Stimulated activated CD4-positive, alpha-beta T cell treated with anti-CD3 and anti-CD28 coated beads, TNF-alpha, amount 100 ng/mL, for 1 hour (primary cell): ENCODE measurements around the gene EFNA5.

ENCODE experiments used
- DNase-seq, 3 donors: peaks; one replicate each; pipeline ENCODE4 v3.0.0-alpha.2; 2020; ENCODE audit warnings: low read depth in 3 of 3, low spot score in 1 of 3

EFNA5 gene

DNA sequence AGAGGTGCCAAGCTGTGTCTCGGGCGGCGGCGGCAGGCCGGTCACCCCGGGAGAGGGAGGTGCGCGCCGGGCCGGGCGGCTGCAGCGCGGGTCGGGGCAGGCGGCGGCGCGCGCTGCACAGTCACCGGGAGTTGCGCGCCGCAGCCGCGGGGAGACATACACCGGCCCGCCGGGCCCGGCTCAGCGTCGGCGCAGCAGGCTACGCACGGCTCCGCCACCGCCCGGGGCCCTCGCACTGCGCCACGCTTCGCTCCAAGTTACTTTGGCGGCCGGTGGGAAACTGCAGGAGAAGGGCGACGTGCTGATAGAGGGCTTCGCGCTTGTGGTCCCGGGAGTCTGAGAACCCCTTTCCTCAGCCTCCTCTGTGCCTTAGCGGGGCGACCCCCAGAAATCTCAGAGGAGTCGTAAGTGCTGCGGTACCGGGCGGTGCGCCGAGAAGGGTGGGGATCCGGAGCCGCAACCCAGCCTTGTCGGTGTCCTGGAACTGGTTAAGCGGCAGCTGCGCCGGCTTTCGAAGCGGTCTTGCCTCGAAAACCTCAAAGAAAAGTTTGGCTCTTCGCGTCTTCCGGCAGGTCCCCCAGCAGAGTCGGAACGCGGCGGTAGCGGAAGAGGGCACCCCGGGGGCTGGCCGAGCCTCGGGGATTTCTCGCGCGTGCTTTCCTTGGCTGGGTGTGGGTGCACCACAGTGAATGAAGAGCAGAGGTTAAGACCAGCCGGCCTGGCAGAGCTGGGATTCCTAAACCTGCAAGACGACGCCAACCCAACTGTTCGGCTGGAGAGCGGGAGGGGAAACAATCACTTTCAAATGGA lies at the start of gene EFNA5:
EFNA5 (minus strand) TSS at position 6 of the 810 bp plus-strand sequence.
- DNase-seq = no peak

DNA sequence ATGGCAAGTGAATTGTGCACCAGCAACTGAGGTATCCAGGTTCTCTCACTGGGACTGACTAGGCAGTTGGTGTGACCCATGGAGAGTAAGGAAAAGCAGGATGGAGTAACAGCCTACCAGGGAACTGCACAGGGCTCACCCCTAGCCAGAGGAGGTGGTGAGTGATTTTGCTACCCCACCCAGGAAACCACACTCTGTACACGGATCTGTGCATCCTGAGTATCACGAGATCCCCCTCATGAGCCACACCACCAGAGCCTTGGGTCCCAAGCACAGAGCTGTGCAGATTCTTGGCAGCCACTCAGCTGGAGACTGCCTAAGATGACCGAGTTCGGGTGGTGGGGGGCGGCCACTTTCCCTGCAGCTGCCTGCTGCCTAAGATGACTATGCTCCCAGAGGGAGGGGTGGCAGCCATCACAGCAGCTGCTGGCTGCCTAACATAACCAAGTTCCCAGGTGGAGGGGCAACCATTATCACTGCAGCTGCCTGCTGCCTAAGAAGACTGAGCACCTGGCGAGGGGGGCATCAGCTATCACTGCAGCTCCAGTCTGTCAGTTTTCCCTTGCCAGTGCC lies 48.4 kb upstream of the EFNA5 start:
- no peak for DNase-seq

DNA sequence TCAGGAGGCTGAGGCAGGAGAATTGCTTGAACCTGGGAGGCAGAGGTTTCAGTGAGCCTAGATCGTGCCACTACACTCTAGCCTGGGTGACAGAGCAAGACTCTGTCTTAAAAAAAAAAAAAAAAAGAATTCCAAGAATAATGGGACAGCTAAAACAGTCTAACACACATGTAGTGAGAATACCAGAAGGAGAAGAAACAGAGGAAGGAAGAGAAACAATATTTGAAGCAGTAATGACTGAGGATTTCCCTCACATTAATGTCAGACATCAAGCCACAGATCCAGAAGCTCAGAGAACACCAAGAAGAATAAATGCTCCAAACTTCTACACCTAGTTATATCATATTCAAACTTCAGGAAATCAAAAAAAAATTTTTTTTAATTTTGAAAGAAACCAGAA lies 47.1 kb upstream of the EFNA5 start:
- DNase-seq = no peak

GRCh38 chr5:107713228-107713627 lies 42.5 kb upstream of the EFNA5 start:
- no peak for DNase-seq

- DNase-seq = no peak
Observed at GRCh38 chr5:107712359-107712870, 41.7 kb upstream of the EFNA5 start.

- no peak for DNase-seq
Observed at GRCh38 chr5:107705402-107706014, 34.8 kb upstream of the EFNA5 start.

- DNase-seq = no peak
Observed at GRCh38 chr5:107704681-107705401, 34.1 kb upstream of the EFNA5 start.

GRCh38 chr5:107700481-107700880 lies 29.7 kb upstream of the EFNA5 start:
- no peak for DNase-seq

DNA sequence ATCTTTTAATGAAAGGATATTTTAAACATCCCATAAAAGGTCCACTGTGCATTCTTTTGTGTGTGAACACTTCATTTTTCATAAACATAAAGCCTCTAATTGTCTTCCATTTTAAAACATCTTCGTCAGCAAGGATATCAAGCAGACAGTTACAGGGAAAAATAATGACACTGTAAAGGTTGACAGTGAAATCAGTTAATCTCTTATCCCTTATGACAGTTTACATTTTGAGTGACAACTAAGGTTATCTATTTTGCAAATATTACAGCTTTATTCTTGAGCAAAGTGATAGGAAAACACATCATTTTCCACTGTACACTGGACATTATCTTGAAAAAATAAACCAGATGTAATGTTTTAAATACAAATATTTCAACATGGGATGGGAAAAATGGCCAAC lies 28.7 kb upstream of the EFNA5 start:
- DNase-seq = no peak

DNA sequence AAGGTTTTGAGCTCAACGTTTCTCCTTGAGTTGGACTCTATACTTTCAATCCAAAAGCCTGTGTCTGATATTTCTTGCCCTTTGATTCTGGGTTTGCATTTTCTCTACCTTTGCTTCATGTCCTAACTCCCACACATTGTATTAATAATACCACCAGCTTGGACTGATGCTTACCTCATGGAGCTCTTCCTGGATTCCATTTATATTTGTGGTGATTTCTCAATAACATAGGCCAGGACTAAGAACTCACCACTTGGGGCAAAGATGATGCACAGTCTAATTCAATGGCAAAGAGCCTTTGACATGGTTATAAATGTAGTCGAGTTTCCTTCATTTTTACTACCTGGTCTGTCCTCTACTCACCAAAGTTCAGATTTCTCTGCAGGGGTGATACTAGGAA lies 27.5 kb upstream of the EFNA5 start:
- DNase-seq = no peak

GRCh38 chr5:107696498-107696897 lies 25.8 kb upstream of the EFNA5 start:
- no peak for DNase-seq

- no peak for DNase-seq
Observed at GRCh38 chr5:107696080-107696479, 25.3 kb upstream of the EFNA5 start.

DNA sequence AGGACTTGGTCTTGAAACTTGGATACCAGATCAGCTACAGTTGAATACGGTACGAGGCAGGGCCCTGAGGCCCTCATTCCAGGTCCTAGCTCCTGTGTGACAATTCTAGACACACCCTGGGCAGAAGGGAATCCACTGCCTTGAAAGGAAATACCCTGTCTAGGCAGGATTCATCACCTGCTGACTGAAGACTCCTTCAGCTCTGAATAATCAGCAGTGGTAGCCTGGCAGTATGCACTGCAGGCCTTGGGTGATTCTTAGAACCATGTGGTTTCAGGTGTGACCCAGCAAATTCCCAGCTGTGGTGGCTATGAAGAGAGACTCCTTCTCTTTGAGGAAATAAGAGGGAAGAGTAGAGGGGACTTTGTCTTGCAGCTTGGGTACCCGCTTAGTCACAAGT lies 17.2 kb upstream of the EFNA5 start:
- no peak for DNase-seq

GRCh38 chr5:107687404-107687803 lies 16.7 kb upstream of the EFNA5 start:
- no peak for DNase-seq

- no peak for DNase-seq
Observed at GRCh38 chr5:107682533-107682932, 11.8 kb upstream of the EFNA5 start.

DNA sequence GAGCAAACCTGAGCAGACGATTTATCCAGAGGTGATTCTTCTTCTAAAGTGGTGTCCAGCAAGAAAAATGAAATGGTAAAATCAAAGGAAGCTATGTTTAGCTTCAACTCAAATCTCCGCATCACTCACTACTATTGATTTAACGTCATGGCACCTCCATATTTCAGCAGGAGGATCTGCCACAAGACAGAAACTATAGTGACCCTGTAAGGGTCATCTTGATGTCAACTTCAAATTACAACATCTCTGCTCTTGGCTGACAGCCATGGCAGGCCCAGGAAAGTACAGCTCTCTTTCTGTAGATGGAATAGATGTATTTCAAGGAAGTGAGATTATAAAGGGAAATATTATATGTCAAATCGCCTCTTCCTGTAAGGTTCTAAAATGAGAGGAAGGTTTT lies 10.1 kb upstream of the EFNA5 start:
- DNase-seq = no peak

GRCh38 chr5:107680099-107680498 lies 9.4 kb upstream of the EFNA5 start:
- DNase-seq = no peak

DNA sequence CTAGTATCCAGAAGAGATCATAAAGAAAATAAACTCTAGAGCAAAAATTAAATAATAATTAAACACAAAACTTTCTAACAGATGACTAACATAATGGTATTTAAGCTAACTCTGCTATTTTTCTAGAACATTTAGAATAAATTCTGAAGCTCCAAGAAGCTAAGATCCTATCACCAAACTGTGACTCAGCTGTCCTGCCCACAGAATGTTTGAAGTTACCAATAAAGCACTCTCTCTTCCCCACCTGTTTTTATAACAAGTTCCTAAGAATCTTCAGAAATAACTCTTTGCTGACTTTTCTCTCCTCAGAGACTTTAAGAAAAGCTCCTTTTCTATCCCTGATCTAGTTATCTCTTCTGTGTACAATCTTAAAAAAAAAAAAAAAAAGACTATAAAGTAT lies 6.0 kb upstream of the EFNA5 start:
- DNase-seq = no peak

DNA sequence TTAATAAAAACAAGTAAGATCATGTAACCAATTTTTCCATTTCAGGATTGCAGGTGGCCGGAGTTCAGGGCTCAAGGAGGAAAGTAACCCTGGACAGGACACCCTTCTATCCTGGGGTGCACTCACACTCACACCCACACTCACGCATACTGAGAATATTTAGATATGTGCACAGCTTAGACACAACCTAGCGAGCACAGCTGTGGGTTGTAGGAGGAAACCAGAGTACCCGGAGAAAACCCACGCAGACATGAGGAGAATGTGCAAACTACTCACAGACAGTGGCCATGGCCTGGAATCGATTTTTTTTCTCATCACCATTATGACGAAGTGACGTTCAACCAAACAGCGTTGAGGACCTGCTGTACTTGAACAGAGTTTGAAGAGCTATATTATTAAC lies 4.5 kb upstream of the EFNA5 start:
- DNase-seq = no peak

DNA sequence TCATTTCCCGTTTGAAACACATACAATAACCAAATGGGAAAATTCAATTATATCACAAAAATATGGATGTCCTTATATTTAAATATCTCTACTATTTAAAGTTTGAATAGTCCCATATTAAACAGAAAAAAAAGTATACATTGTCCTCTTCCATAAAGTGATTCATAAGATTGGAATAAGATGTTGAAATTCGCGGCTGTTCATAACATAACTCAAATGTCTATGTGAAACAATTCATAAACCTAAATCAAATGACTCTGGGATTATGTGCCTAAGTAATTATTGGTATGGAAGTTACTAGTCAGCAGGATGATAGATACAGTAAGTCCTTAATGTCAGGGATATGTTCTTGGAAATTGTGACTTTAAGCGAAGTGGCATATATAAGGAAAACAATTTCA lies 3.9 kb upstream of the EFNA5 start:
- DNase-seq = no peak

DNA sequence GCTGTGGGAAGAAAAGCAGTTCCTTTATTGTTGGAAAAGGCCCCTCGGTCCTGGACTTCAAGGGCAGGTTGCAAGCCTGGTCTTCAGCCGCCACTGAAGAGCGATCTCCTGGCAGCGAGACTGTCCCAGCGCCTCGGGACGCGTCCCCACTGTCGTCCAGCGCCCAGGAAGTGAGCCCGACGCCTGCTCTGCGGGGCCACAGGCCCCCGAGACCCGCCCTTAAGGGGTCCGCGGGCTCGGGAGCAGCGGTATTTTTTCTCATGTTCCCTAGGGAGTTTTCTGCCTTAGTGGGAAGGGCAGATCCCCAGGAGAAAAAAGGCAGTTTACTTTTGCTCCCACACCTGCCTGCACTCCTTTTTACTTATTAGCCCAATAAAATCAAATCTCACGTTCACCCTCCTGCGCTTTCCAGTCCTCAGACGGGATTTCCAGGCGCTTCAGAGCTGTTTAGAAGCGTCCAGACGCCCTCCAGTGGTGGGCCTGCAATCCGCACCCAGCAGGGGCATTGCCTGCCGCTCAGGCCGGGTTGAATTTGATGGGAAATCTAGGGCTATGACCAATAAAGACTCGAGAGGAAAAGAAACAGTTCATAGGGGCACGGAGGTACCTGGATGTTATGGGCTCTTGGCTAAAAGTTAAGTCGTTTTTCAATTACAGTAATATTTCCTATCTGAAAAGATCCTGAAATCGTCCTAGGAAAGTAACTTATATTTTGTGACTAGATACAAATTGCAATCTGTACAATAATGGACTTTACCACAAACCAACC lies 2.8 kb upstream of the EFNA5 start:
- peak; percentile 8 to 60 (median 16) for DNase-seq
